HG03103 (cell line): ENCODE results near the gene SLC24A3.

Experiments used
- ATAC-seq: cut with Tn5 transposase; IDR thresholded peaks from one replicate; pipeline ENCODE4 v1.9.1; 2021; ENCODE audit warnings: low read depth; ENCODE audit not compliant: unreplicated experiment

Gene SLC24A3

DNA sequence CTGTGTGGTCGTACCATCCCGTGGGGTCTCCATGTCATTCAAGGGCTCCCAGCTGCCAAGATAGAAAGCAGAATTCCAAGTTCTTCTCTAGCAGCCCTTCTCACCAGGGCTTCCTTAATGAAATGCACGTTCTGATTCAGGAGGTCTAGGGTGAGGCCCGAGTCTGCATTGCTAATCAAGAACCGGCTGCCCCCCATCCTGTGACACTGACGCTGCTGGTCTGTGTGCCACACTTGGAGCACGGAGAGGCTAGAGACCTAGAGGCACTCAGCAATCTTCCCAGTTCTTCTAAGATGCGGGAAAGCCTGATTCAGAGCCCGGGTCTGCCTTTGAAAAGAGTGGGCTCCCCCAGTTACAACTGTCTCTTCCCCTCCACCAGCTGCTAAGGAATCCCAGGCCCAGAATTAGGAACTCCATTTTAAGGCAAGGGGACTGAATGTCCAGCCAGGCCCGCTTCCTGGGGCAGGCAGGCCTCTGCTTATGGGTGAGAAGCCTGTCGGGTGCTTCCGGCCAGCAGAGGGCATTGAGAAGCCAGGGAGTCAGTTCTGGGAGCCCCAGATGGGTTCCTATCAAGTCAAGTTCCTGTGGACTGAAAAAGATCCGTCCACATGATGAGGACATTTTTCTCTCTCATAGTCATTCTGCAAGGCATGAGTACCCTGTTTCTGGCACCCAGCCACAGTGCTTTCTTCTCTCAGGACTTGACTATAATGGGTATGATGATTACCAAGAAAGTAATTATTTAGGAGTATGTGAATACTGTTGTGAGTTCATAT, 475.8 kb downstream of the SLC24A3 start:
- no peak for ATAC-seq

DNA sequence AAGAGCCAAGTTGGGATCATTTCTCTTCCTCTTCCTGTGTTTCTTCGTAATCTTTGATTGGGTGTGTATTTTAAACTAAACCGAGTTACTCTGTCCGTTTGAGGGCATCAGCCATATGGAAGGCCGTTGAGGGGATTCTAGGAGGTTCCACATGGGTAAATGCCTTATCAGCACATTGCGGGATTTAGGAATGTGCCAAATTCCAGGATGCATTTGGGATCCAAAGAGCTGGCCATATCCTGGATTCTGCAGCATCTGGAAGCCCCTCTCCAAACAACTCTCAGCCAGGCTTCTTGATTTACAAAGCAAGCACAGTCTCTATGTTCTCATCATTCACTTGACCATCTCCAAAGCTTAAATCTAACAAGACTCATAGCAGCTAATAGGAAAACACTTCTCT, 478.0 kb downstream of the SLC24A3 start:
- no peak for ATAC-seq

DNA sequence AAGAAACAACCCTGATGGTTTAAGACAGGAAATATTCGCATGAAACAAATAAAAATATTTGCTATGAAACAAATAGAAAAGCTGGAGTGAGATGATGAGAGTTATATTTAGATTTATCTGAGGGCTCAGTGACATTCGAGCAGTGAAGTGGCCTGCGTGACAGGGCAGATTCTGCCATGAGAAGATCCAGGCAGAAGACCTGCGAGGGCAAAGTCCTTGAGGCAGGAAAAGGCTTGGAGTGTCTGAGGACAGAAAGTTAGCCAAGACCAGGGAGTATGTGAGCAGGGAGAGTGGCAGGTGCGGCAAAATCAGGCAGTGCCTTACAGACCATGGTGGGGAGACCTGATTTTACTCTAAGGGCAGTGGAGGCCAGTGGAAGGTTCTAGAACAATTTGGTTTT, 478.7 kb downstream of the SLC24A3 start:
- no peak for ATAC-seq

DNA sequence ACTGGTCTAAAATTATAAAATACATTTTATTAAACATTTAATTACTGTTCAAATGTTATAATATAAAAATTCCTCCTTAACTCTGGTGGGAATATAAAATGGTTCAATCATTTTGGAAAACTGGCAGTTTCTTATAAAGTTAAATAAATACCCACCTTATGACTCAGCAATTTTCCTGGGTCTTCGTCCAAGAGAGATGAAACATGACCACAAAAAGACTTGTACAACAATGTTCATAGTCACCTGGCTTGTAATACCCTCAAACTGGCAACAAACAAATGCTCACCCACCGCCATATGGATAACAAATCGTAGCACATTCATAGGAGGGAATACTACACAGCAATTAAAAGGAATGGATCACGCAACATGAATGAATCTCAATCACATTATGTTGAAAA, 479.7 kb downstream of the SLC24A3 start:
- no peak for ATAC-seq

DNA sequence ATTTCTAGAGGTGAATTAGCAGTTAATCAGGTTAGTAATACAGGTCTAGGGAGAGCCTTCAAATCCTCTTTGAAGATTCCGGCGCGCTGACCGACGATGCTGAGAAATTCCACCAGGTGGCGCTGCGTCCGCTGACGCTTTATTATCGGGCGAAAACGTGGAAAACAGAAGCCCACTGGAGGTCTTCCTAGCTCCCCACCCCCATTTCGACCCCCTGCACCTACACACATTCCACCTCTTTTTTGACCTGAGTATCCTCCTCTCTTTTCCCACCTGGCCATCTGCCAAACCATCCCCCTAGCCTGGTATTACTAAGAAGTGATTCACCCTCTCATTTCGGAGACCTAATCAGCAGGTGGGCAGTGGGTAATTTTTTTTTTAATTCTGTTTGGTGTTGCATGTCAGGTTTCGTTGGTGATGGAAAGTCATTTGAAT, 480.3 kb downstream of the SLC24A3 start:
- ATAC-seq, result no peak

DNA sequence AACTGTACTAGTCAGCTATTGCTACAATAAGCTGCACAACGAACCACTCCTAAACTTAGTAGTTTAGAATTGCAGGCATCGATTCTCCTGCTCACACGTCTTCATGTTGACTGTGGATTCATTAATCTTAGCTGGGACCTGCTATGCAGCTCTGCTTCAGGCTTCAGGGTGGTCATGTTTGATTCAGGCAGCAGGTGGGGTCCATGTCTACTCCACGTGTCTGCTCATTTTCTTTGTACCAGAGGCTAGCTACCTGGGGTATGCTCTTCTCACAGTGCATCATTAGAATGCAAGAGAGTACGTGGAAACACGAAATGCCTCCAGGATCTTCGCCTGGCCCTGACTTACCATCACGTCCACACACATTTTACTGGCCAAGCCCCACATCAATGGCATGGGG, 481.1 kb downstream of the SLC24A3 start:
- no peak for ATAC-seq

DNA sequence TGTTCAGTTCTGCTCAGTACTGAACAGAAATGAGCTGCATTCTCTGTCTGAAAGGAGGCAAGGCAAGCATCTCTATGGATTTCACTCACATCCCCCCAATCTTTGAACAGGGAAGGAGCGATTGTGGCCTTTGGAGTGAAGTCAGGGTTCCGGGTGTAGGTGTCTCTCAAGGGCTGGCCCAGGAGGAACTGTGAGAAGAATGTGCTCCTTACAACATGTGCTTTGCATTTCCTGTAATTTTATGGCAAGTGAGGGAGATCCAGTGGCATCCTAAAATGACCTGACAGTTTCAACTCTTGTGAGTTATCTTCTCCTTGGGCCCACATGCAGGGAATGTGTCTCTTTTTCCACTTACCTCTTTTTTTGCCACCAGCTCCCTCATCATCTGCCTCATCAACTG, 482.6 kb downstream of the SLC24A3 start:
- ATAC-seq, result no peak

DNA sequence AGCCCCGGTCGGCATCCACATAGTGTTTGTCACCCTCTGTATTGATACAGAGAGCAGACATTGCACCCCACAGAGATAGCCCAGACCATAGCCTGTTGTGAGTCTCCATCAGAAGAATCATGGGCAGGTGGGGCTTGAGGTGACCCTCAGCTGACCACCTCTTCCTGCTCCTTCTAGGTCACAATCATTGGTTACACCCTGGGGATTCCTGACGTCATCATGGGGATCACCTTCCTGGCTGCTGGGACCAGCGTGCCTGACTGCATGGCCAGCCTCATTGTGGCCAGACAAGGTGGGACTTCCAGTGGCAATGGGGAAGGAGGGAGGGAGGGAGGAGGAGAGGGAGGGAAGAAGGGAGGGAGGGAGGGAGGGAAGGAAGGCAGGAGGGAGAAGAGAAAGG, 484.2 kb downstream of the SLC24A3 start:
- no peak for ATAC-seq

DNA sequence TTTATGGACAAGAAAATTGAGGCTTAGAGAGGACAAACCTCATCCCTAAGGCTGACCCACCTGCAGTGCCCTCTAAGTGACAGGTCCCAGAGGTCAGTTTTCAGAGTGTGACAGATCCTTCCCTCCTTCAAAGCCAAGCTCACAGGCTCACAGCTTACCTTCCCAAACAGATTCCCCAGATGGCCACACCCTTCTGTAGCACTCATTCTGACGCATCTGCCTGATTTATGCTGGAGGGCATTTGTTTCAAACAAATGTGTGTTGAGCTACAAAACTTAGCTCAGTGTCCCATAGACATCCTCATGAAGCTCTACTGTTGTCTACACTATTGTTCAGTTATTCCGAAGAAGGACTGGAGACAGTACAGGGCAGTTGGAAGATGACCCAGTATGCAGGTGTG, 485.0 kb downstream of the SLC24A3 start:
- ATAC-seq, result no peak

DNA sequence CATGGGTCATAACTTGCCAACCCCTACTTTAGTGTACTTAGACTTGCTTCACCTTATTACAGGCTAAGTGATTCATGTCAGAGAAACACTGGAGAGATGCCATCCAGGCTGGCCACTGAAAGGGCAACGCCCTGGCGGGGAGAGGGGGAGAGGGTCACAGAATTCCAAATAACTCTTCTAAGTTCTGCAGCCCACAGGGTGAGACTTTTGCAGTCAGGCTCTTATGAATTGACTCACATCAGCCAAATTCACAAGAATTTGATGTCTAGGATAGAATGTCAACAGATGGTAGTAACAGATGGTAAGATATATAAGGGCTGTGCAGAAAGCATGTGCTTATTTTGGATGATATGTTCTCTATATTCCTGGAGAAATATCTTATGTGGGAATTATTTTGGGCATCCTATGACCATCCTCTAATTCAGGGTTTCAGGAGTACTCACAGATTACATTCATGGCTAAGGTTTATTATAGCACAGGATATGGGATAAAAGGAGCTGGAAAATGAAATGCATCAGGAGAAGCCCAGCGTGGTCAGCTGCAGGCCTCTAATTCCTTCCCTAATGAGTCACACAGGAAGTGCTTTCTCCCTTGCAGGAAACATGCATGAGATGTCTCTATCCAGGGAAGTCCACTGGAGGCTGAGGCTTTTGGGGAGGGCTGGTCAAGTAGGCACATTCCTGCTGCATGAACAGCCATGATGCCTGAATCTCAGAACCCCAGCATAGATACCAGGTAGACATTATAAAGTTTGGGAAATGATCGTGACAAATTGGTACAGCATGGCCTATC, 486.9 kb downstream of the SLC24A3 start:
- no peak for ATAC-seq

DNA sequence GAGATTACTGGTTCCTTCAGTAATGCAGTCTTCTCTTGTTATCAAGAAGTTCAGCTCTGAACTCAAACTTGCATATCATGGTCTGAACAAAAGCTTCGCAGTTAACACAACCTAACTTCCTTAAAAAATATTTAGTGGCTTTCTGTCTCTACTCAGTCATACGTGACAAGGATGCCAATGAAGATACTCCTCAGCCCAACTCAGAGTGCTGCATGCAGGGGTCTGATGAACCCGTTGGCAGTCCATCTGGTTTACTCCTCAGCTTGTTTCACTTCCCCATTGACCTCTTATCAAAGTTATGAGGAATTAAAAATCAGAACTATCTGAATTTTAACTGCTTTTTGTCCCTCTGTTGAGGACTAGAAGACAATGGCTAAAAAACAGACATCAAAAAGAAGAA, 489.0 kb downstream of the SLC24A3 start:
- no peak for ATAC-seq

DNA sequence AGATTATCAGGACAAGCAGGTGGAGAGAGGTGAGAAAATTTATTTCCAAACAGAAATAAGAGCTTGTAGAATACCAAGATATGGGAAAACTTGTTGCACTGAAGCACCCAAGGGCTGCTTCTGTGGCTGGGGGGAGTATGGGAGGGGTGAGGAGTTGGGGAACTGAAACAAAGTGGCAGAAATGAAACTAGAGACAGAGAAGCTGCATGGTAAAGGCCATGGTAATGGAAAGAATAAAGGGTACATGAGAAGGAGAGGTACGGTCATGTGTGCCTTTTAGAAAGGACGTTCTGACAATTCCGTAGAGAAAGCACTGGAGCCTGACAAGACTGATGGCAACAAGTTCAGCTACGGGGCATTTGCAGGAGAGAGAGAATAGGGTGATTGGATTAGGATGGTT, 494.0 kb downstream of the SLC24A3 start:
- ATAC-seq, result peak; percentile 83

DNA sequence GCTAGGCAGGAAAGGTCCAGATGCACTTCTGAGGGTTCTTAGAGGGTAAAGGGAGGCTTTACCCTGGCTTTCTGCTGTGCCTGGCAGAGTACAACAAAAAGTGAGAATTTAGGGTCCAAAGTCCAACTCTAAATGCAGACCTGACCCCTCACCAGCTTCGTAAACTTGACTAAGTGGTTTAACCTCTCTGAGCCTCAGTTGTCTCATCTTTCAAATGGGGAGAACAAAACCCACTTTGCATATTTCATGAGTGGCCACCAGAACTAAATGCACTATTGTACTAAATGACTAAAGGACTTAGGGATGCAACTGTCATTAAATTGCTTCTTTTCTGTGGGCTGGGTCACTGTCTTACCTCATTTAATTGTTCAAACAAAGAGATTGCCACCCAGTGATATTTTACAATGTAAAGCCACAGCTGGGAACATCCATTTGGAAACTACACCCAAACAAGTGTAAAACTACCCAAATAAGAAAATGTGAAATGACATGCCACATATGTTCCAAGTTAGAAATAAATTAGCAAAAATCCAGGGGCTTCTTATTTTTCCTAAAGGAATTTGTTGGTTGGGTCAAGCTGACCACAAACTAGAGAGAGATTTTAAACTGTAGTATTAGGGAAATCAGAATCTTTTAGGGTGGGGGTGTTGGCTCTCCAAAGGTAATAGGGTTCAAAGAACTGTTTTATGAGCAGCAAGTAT, 497.3 kb downstream of the SLC24A3 start:
- ATAC-seq, result no peak

DNA sequence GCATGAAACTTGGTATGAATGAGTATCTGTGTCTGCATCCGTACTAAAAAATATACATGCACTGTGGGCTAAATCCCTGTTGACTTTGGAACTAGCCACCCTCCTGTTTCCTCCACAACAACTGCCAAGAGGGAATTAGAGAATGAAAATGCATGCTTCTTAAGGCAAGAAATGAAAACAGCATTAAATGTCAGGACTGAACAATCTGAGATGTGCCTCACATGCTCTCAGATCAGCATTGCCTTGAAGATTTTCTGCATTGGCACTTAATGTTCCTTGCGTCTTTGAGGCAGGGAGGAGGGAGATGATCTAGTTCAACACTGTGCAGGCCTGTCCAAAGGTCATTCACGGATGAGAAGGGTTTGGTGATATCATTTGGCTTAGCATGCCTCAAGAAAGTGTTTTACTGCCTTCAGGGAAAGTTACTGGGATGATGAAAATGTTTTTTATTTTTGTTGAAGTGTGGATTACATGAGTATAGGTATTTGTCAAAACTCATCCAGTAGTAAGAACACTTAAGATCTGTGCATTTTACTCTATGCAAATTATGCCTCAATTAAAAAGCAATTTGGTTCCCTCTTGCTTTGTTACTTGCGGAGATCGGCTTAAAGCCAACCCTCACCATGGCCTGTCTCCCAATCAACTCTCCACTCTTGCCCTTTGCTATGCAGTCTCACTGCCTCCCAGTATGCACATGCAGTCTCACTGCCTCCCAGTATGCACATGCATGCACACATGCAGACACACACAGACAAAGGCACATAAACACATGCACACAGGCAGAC, 498.1 kb downstream of the SLC24A3 start:
- no peak for ATAC-seq

DNA sequence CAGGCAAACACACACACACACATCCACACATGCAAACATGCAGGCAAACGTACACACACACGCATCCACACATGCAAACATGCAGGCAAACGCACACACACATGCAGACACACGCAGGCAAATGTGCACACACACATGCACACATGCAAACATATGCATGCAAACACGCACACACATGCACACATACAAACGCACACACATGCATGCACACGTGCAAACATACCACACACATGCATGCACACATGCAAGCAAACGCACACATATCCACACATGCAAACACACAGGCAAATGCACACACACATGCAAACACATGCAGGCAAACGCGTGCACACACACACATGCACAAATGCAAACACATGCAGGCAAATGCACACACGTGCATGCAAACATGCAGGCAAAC, 498.7 kb downstream of the SLC24A3 start:
- ATAC-seq, result no peak

DNA sequence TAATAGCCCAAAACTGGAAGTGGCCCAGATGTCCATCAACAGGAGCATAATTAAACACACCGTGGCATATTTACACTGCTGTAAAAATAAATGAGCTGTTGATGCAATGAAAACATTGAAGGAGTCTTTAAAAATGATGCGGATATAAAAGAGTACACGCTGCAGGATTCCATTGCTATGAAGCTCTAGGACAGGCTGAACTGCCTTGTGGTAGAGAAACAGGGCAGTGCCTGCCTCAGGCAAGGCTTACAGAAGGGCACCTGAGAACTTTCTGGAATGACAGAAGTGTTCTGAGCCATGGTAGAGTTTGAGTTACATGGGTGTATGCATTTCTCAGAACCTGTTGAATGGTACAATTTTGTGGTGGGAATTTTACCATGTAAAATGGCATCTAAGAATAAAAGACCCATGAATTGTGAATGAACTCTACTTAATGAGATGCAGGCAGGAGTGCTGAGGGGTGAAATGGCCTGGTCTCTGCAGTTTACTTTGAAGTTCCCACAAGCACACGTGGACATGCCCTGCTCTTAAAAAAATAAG, 500.3 kb downstream of the SLC24A3 start:
- no peak for ATAC-seq

DNA sequence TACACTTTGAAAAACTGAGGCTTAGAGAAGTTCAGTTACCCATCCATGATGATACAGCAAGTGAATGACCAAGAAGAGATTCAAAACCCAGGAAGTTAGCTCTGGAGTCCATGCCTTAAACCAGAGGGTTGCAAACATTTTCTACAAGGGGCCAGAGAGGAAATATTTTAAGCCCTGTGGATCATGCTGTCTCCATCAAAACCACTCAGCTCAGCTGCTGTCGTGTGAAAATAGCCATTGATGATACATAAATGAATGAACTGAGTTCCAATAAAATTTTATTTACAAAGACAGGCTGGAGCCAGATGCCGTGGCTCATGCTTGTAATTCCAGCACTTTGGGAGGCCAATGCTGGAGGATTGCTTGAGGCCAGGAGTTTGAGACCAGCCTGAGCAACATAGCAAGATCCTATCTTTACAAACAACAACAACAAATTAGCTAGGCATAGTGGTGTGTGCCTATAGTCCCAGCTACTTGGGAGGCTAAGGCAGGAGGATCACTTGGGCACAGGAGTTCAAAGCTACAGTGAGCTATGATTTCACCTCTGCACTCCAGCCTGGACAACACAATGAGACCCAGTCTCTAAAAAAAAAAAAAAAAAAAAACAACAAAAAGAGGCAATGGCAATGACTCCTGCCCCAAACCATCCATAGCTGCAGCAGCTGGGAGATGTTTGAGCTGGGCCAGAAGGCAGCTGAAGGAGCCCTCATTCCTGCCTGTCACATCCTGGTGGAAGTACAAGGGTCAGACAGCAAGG, 501.6 kb downstream of the SLC24A3 start:
- ATAC-seq, result no peak

DNA sequence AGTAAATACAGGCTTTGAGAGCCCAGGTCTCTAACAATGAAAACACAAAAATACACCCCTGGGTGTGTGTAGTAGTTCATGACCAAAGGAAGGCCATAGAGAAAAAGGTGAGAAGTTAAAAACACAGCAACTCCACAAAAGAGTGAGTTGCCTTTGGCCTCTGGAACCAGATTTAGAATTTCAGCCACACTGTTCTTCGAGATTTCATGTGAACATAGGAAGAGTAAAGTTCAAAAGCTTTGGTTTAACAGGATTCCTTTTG, 502.1 kb downstream of the SLC24A3 start:
- ATAC-seq, result no peak

DNA sequence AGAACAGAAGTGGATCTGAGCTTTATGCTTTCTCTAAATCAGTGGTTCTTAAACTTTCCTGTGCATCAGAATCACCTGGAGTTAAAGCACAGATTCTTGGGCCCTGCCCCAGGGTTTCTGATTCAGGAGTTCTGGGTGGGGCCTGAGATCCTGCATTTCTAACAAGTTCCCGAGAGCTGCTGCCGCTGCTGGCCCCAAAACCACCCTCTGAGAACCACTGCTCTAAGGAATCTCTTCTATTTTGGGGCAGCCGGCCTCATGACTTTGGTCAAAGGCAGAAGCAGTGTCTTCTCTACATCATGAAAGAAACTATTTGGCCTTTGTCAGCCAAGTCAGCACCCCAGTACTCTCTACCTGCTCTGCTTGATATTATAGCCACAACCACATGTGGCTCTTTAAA, 503.5 kb downstream of the SLC24A3 start:
- no peak for ATAC-seq

DNA sequence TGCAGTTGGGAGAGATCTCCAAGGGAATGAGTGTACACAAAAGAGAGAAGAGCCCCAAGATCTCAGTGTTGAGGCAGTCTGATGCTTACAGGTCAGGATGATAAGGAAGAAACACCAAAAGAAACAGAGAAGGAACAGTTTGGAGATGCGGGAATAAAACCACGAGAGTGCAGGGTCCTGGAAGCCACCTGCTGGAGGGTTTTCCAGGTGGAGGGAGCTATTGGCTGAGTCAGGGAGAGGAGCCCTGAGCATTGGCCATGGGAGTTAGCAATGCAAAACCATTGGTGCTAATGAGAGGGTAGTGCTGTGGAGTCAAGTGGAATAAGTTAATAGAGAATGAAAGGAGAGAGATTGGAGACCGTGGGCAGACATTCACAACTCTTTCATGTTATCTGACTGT, 506.4 kb downstream of the SLC24A3 start:
- no peak for ATAC-seq
